ENCODE results near the gene ANKRD10. TPM values are rescaled to one million over a fixed set of nuclear protein-coding genes. Genes with fewer than 3 reads are reported as not detected.
"Not testable (repeated sequence)": the region's sequence is repeated elsewhere in the genome, so short reads cannot be mapped to it uniquely, and the experiment has no call there.

ANKRD10 gene
- total RNA-seq, 4 donors from 2014 or later = 145 to 381 (median 164) TPM

DNA sequence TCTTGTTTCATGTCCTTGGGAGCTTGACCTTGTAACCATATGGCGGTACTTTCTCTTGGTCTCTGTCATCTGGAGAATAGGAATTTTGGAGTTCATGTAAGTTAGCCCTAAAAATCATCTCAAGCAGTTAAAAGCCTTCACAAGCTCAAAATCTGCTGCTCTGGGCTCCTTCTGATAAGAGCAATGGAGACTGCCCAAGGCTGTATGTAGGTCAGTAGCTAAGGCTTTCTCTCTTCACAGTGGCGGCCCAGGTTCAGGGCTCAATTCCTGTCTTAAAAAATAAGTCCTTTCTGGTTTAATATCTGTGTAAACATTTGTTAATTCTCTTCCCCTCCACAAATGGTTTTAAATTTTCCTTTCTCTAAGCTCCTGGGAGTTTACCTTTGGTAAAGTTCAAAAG lies 45.3 kb upstream of the ANKRD10 start:
- no peaks in the 10 kb centered on the region for H3K27me3 ChIP-seq
- ATAC-seq = no peak
- no peak for DNase-seq
- no peaks in the 10 kb centered on the region for H3K4me1 ChIP-seq
- intact Hi-C loops (cut with DNase I; ENCODE audit: low total_unique reads) = no loop called here
- no peak overlapping the region for H3K4me3 ChIP-seq
- no peak overlapping the region for H3K27ac ChIP-seq
- in situ Hi-C loops (cut with MboI; ENCODE audit: low sequenced_read_pairs in 4 of 4) = no loop called here
- peaks cover 0 to under 1% (median 0%) of the 10 kb centered on the region in 3 donors for H3K9me3 ChIP-seq
- TF ChIP-seq CTCF (IDR thresholded peaks at IDR 0.05 in 4 of 5, conservative IDR thresholded peaks at IDR 0.05 in 1 of 5) (no peak), POLR2A (IDR thresholded peaks at IDR 0.05) (no peak)
- H3K36me3 ChIP-seq = no peaks in the 10 kb centered on the region

- Histone ChIP-seq H3K27me3 (no peaks in the 10 kb centered on the region), H3K9me3 (no peaks in the 10 kb centered on the region), H3K4me1 (no peaks in the 10 kb centered on the region), H3K4me3 (no peak overlapping the region), H3K36me3 (no peaks in the 10 kb centered on the region), H3K27ac (no peak overlapping the region)
- intact Hi-C loops (cut with DNase I; ENCODE audit: low total_unique reads) (no loop called here), in situ Hi-C loops (cut with MboI; ENCODE audit: low sequenced_read_pairs in 4 of 4) (no loop called here)
- ATAC-seq (no peak), DNase-seq (no peak)
- TF ChIP-seq CTCF (IDR thresholded peaks at IDR 0.05 in 4 of 5, conservative IDR thresholded peaks at IDR 0.05 in 1 of 5) = no peak
- no peak for TF ChIP-seq POLR2A (IDR thresholded peaks at IDR 0.05)
Measured at GRCh38 chr13:110957931-110958330, 43.1 kb upstream of the ANKRD10 start.

- Histone ChIP-seq H3K9me3 (no peaks in the 10 kb centered on the region), H3K36me3 (no peaks in the 10 kb centered on the region), H3K27me3 (no peaks in the 10 kb centered on the region), H3K27ac (no peak overlapping the region), H3K4me3 (no peak overlapping the region), H3K4me1 (no peaks in the 10 kb centered on the region)
- in situ Hi-C loops (cut with MboI; ENCODE audit: low sequenced_read_pairs in 4 of 4) = no loop called here
- intact Hi-C loops (cut with DNase I; ENCODE audit: low total_unique reads) = no loop called here
- TF ChIP-seq CTCF (IDR thresholded peaks at IDR 0.05 in 4 of 5, conservative IDR thresholded peaks at IDR 0.05 in 1 of 5) (no peak), POLR2A (IDR thresholded peaks at IDR 0.05) (no peak)
- no peak for DNase-seq
- ATAC-seq = no peak
Measured at GRCh38 chr13:110957181-110957884, 42.5 kb upstream of the ANKRD10 start.

DNA sequence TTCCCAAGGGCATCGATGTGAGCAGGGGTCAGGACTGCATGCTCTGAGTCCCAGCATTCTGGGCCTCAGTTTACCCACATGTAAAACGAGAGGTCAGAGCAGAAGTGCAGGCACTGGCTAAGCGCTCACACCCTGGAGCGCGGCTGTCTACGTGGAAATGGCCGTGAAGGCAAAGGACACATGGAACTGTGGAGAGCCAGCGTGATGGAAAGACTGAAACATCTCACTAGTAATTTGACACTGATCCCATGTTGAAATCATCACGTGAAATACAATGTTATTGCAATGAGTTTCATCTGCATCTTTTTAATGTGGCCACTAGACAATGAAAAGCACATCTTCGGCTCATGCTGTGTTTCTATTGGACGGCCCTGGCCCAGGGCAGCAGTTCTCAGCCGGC lies 41.3 kb upstream of the ANKRD10 start:
- ATAC-seq = peak in 1 of 2 donors; percentile 36
- in situ Hi-C loops (cut with MboI; ENCODE audit: low sequenced_read_pairs in 4 of 4); H3K4me3 ChIP-seq; DNase-seq; H3K27me3 ChIP-seq; intact Hi-C loops (cut with DNase I; ENCODE audit: low total_unique reads); H3K36me3 ChIP-seq; H3K9me3 ChIP-seq; H3K4me1 ChIP-seq; H3K27ac ChIP-seq: not testable (repeated sequence)

- H3K9me3 ChIP-seq; ATAC-seq; H3K4me3 ChIP-seq; H3K27me3 ChIP-seq; DNase-seq; H3K36me3 ChIP-seq; in situ Hi-C loops (cut with MboI; ENCODE audit: low sequenced_read_pairs in 4 of 4); H3K4me1 ChIP-seq; intact Hi-C loops (cut with DNase I; ENCODE audit: low total_unique reads): not testable (repeated sequence)
- peak overlapping the region in 2 of 4 donors; percentile 41 to 54 for H3K27ac ChIP-seq
Measured at GRCh38 chr13:110955608-110956007, 40.7 kb upstream of the ANKRD10 start.

GRCh38 chr13:110955072-110955503 lies 40.2 kb upstream of the ANKRD10 start:
- intact Hi-C loops (cut with DNase I; ENCODE audit: low total_unique reads); H3K27me3 ChIP-seq; H3K4me1 ChIP-seq; H3K36me3 ChIP-seq; H3K9me3 ChIP-seq; in situ Hi-C loops (cut with MboI; ENCODE audit: low sequenced_read_pairs in 4 of 4); H3K4me3 ChIP-seq: not testable (repeated sequence)
- ATAC-seq (peak; percentile 70 to 87), DNase-seq (peak; percentile 44 to 63)
- peak; percentile 28 to 40 for TF ChIP-seq POLR2A (IDR thresholded peaks at IDR 0.05)
- peak overlapping the region in 2 of 4 donors; percentile 41 to 59 for H3K27ac ChIP-seq

GRCh38 chr13:110954533-110954920 lies 39.7 kb upstream of the ANKRD10 start:
- H3K36me3 ChIP-seq; ATAC-seq; H3K4me3 ChIP-seq; DNase-seq; H3K4me1 ChIP-seq; intact Hi-C loops (cut with DNase I; ENCODE audit: low total_unique reads); H3K27me3 ChIP-seq; H3K9me3 ChIP-seq: not testable (repeated sequence)
- in situ Hi-C loops (cut with MboI; ENCODE audit: low sequenced_read_pairs in 4 of 4) = loop anchor here in 1 of 4 donors (5.0 kb wide), 1 partner anchor 33 kb away; no protein-coding TSS in a partner anchor
- H3K27ac ChIP-seq = peak overlapping the region in 2 of 4 donors; percentile 40 to 59
